GM18505 (cell line): ENCODE data around the gene ACTN3.
"Not testable (repeated sequence)": the region's sequence is repeated elsewhere in the genome, so short reads cannot be mapped to it uniquely, and the experiment has no call there.

Source experiments
- ATAC-seq: cut with Tn5 transposase; IDR thresholded peaks from one replicate; pipeline ENCODE4 v1.9.1; 2021; ENCODE audit not compliant: unreplicated experiment
- POLR2A ChIP-seq: IDR thresholded peaks from 4 replicates; pipeline ENCODE4 v1.6.1; 2011; ENCODE audit warnings: borderline replicate concordance; ENCODE audit not compliant: insufficient read depth, insufficient read length; ENCODE audit errors: extremely low read depth

Gene ACTN3

GRCh38 chr11:66564538-66564937 lies 17.8 kb downstream of the ACTN3 start:
- no peak for ATAC-seq
- TF ChIP-seq POLR2A, result no peak

DNA sequence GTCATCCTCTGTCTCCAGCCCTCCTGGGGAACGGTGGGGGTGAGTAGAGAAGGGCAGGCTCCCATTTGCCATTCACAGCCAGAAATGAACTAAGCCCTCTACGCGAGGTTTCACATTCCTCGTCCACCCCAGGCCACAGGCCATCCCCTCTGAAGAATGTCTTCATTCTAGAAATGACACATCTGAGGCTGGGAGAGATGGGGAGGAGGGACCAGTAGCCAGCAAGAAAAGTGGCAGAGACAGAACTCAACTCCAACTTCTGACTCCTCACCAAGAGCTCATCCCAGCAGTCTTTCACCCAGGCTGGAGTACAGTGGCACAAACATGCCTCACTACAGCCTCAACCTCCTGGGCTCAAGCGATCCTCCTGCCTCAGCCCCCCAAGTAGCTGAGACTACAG lies 18.3 kb downstream of the ACTN3 start:
- no peak for ATAC-seq
- TF ChIP-seq POLR2A, result no peak

- ATAC-seq, result no peak
- TF ChIP-seq POLR2A, result no peak
These were observed 19.5 kb downstream of the ACTN3 start for GRCh38 chr11:66566221-66566620.

DNA sequence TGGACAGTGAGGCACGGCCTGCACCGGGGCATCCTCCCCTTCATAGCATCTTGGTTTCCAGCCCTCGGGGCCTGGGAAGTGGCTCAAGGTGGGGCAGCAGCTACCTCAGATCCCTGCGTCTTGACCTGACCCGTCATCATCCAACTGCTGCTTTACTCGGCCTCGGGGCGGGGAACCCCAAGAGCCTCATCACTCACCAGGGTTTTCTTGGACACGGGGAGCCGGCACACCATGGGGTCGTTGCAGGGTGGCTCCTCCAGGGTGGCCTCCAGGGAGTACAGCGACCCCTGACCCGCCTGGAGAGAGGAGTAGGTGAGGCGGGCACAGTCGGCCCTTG lies 21.1 kb downstream of the ACTN3 start:
- no peak for TF ChIP-seq POLR2A
- no peak for ATAC-seq

DNA sequence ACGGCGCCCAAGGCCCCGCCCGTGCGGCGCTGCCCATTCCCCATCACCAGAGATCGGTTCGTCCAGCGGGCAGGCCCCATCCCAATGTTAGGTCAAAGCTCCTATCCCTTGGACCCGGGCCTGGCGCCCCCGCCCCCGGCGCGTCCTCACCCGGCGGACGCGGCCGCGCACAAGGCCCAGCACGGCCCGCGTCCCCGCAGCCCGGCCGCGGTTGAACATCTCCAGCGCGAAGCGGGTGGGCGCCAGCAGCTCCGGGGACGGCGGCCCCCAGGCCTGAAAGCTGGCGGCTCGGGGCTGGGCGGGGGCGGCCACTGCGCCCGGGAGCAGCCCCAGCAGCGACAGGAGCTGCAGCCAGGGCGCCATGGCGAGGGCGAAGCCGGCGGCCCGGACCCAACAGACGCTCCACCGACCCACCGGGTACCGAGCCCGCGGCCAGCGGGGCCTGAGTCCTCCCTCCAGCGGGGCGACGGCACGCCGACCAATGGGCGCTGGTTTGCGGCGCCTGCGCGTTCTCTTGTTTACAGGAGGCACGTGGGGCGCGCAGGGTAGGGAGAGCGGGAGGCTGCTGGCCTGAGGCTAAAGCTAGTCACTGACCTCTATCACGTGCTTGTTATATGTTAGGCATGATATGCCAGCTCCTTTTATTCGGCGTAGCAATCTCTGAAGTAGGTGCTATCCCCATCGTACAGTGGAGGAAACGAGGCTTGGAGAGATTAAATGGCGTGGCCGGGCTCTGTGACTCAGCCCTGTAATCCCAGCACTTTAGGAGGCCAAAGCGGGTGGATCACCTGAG lies 21.6 kb downstream of the ACTN3 start, which contains the start of gene CTSF:
Gene CTSF (minus strand): TSS at position 483 of the 793 bp plus-strand sequence. CDS start 120 bp downstream, at position 363.
- TF ChIP-seq POLR2A, result no peak
- no peak for ATAC-seq

DNA sequence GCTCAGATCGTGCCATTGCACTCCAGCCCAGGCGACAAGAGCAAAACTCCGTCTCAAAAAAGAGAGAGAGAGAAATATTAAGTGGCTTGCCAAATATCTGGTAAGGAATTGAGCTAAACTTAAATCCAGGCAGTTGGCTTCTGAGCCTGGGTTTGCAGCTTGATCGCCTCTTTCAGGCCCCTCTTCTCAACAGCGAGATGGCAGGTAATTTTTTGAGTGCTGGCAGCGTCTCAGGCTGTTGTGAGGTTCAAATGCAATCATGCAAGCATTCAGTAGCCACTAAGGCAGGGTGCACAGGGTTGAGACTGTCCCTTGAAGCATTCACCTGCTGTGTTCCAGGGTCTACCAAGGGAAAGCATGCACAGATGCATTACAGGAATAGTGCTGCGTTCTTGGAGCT lies 22.4 kb downstream of the ACTN3 start:
- ATAC-seq, result no peak
- TF ChIP-seq POLR2A, result no peak

- no peak for ATAC-seq
- no peak for TF ChIP-seq POLR2A
These were observed 23.6 kb downstream of the ACTN3 start for GRCh38 chr11:66570079-66570849.

DNA sequence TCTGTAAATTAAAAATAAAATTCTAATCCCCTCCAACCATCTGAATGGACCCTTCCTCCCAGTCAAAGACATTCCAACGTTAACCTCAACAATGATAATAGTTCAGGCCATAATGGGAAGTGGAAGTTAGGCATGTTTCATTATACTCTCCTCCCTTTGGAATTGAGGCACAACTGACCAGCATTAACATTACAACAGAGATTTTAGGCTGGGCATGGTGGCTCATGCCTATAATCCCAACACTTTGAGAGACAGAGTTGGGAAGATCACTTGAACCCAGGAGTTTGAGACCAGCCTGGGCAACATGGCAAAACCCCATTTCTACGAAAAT lies 24.1 kb downstream of the ACTN3 start:
- ATAC-seq, result no peak
- no peak for TF ChIP-seq POLR2A

DNA sequence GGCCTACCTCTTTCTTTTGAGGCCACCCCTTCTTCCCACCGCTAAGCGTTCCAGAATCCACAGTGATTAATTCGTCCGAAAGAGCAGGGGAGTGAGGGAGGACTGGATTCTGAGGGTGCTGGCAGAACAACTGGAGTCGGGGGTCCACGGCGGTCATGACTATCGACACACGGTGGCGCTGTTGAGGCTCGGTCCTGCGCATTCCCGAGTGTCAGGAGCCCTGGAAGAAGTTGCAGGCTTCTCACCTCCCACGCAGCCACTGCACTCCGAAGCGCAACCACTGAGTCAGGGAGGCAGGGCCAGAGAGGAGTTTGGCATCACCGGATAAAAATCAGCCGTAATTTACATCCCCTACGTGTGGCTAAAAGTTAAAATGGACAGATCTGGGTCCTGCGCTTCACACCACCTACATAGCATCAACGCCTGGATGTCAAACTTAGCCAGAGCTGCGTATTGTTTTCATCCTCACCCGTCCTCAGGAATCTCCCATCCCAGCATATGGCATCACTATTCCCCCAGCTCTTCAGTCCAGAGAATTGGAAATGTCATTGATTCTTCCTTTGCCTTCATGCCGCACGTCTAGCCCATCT lies 32.4 kb downstream of the ACTN3 start:
- TF ChIP-seq POLR2A, result no peak
- no peak for ATAC-seq

DNA sequence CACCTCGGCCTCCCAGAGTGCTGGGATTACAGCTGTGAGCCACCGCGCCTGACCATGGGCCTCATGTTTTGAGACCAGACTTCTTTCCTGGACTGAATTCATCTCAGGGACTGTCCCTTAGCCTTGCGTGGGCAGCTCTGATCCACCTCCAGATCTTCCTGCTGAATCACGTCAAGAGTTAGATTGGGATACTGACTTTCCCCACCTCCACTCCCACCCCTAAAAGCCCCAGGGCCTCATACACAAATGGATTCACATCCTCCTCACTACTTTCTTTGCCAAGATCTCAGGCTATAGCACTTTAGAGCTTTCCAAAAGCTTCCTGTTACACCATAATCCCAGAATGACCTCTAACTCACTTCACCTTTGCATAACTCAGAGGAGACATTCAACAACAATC lies 34.1 kb downstream of the ACTN3 start:
- TF ChIP-seq POLR2A, result no peak
- no peak for ATAC-seq

- ATAC-seq, result no peak
- TF ChIP-seq POLR2A, result no peak
These were observed 34.6 kb downstream of the ACTN3 start for GRCh38 chr11:66581261-66581660.

DNA sequence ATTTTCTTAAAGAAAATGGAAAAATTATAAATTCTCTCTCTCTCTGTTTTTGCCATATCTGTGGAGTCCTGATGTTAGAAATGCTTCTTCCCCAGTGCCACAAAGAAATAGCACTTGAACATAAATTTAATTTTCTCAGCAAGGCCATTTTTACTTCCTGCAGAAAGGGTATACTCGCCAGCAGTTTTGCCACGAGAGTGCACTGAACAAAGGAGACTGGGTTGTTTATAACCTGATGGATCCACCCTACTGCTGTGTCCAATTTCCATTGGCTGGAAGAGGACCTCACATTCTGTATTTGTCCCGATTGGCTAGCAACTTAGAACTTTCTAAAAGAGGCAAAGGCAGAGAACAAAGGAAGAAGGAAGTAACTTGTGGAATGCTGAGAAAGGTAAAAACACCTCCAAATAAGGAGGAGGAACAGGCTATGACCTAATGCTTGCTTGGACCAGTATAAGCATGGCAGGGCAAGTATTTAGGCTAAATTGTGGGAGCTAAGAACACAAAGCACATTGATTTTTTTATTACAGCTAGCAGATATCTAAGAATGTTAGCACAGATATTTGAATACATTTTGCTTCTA lies 36.0 kb downstream of the ACTN3 start:
- not testable (repeated sequence) for ATAC-seq

DNA sequence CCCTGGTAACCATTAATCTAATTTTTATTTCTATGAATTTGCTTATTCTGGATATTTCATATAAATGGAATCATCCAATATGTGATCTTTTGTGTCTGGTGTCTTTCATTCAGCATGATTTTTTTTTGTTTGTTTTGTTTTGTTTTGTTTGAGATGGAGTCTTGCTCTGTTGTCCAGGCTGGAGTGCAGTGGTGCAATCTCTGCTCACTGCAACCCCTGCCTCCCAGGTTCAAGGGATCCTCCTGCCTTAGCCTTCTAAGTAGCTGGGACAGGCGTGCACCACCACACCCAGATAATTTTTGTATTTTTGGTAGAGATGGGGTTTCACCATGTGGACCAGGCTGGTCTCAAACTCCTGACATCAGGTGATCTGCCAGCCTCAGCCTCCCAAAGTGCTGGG lies 38.7 kb downstream of the ACTN3 start:
- not testable (repeated sequence) for ATAC-seq

GRCh38 chr11:66586136-66586535 lies 39.4 kb downstream of the ACTN3 start:
- no peak for ATAC-seq
- TF ChIP-seq POLR2A, result no peak

DNA sequence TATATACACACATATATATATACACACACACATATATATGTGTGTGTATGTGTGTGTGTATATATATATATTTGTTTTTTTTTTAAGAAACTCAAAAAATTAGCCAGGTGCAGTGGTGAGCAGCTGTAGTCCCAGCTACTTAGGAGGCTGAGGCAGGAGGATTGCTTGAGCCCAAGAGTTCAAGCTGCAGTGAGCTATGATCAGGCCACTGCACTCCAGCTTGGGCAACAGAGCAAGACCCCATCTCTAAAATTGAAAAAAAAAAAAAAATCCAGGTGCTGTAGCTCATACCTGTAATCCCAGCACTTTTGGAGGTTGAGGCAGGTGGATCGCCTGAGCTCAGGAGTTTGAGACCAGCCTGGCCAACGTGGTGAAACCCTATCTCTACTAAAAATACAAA lies 42.6 kb downstream of the ACTN3 start:
- ATAC-seq, result not testable (repeated sequence)
